HG03460 (cell line): Measurements from ENCODE around the gene HHIPL1.

Experiments
- ATAC-seq: cut with Tn5 transposase; IDR thresholded peaks from one replicate; pipeline ENCODE4 v1.9.1; 2021; ENCODE audit not compliant: unreplicated experiment

Gene HHIPL1

DNA sequence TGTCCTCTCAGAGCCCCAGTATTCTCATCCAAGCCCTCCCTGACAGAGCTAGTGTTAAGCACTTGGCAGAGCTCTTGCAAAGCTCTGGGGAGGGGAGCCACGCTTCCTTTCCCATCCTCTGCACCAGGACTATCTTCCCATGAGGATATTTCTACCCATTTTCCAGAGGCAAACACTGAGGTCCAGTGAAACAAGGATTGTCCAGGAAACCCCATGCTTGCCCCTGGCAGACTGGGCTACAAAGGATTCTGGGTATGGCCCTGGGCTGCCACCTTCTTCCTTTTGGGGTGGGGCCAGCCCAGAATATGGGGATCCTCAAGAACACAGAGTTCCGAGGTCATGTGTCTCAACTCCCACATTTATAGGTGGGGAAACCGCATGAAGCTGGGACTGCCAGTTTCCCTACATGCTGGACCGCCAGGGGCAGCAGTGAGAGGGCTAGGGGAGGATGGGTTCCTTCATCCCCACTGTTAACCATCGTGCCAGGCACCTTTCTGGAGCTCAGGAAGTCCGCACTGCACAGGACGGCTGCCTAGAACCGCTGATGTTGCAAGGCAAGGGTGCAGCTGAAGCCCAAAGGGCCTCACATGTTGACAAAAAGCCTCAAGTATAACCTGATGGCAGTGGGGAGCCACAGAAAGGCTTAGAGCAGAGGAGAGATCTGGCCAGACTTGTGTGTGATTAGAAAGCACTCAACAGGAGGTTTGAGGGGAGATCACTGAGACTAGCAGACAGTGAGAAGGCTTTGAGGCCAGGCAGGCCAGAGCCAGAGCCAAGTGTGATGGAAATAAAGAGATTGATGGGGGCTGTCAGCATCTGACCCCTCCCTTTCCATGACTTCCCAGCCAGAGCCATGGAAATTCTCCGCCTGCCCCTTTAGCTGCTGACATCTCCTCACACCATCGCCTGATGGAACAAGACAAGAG lies 35.4 kb upstream of the HHIPL1 start:
- no peak for ATAC-seq

DNA sequence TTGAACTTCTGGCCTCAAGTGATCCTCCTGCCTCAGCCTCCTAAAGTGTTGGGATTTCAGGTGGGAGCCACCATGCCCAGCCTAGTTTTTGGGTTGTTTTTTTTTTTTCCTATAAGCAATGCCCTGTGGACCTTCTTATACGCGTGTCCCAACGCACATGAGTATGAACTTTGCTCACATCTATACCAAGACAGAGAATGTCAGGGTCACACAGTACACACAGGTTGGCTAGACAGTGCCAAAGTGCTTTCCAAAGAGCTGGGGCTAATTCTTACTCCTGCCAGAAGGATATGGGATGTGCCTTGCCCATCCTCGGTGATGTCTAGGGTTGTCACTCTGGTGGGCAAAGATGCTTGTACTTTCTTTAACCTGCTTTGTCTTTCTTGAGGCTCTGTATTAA lies 33.3 kb upstream of the HHIPL1 start:
- no peak for ATAC-seq

DNA sequence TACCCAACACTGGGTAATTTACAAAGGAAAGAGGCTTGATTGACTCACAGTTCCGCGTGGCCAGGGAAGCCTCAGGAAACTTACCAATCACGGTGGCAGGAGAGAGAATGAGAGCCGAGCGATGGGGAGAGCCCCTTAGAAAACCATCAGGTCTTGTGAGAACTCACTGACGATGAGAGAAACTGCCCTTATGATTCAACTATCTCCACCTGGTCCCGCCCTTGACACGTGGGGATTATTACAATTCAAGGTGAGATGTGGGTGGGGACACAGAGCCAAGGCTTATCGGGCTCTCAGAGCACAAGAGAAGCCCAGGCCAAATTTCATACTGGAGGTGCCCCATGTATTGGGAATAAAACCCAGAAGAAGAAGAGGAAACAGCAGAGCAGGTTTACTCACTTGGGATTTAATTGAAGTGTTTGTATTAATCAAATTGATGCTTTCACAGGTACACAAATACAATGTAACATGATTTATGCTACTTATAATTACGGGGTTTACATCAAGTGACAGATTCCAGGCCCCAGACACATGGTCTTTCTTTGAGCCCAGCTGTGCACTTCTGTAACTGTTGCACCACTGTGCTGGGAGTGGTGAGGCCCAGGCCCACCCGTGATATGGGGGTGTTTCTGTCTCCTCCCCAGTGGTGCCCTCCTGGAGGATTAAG lies 32.7 kb upstream of the HHIPL1 start:
- no peak for ATAC-seq

DNA sequence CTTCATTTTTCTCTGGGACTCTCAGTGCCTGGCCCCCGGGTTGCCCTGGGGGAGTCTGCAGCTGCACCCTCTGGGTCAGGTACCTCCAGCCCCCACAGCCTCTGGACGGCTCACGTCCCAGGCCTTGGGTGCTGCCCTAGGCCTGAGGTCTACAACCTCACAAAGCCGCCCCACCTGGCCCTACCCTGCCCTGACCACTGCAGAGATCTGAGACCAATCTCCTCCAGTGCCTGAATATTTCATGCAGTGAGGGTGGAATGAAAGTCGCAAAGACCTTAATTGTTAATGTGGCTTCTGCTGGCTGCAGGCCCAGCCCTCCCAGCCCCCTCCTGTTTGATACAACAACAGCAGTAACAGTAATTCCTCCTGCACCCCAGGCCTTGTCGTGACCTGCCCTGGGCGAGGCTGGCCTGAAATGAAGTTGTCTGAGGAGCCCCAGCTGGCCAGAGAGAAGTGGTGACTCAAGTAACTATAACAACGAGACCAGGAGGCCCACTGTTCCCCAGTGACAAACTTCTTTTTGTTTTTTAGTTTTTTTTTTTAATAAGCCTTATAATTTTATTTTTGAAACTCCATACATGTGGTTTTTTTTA lies 32.1 kb upstream of the HHIPL1 start:
- ATAC-seq = no peak

DNA sequence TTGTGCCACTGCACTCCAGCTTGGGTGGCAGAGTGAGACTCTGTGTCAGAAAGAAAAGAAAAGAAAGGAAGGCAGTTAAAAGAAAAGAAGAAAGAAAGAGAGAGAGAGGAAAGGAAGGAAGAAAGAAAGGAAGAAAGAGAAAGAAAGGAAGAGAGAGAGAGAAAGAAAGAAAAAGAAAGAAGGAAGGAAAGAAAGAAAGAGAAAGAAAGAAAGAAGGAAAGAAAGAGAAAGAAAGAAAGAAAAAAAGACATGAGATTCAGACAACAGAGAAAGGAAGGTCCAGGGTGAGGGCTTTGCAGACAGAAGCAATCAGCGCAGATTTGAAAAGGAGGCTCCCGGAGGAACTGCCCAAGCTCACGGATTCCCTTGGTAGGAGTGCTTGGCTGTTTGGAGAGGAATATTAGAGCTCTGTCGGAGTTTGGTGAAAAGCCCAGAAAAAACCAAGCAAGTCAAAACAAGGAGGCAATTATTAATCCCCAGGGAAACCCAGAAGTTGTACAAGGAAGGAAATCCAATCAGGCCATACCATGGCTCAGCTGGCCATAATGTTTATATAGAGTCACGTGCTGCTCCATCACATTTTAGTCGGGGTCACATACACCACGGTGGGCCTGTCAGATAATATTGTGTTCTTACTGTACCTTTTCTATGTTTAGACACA lies 29.3 kb upstream of the HHIPL1 start:
- no peak for ATAC-seq

DNA sequence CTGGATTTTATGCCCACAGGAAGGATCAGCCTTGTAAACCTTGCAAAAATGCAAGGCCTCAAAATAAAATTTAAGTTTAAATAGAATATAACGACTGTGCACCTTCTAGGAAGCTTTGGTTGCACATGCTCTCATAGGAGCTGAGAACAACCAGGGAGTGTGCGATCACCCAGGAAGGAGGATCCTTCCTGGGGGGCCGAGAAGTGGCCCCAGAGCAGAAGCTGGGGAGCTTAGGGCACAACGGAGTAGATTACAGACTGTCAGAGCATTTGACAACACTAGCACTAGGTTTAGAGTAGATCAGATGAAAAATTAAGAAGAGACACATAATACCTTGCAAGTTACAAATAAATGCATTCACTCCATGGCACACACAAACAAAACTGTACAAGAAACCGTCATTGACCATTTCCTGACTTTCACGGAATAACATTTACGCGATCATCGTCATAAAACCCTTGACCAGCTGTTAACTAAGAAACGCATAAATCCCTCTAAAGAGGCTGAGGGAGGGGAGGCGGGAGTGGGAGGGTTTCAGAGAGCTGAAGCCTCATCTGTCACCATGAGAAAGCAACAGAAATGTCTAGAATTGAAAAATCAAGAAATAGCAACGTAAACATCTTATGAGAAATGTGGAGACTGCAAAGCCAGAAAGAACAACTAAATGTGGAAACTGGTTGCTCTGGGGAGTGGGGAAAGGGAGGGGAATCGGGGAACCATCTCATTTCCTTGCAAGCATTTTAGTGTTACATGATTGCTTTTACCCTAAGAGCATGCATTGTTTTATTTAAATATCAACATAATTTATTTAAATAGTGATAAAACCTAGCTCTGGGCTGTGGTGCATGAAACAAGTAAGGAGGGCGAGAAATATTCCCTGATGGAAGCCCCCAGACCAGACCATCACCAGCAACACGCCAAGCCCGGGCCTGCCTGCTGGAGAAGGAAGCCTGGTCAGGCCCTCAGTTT lies 27.8 kb upstream of the HHIPL1 start:
- no peak for ATAC-seq

DNA sequence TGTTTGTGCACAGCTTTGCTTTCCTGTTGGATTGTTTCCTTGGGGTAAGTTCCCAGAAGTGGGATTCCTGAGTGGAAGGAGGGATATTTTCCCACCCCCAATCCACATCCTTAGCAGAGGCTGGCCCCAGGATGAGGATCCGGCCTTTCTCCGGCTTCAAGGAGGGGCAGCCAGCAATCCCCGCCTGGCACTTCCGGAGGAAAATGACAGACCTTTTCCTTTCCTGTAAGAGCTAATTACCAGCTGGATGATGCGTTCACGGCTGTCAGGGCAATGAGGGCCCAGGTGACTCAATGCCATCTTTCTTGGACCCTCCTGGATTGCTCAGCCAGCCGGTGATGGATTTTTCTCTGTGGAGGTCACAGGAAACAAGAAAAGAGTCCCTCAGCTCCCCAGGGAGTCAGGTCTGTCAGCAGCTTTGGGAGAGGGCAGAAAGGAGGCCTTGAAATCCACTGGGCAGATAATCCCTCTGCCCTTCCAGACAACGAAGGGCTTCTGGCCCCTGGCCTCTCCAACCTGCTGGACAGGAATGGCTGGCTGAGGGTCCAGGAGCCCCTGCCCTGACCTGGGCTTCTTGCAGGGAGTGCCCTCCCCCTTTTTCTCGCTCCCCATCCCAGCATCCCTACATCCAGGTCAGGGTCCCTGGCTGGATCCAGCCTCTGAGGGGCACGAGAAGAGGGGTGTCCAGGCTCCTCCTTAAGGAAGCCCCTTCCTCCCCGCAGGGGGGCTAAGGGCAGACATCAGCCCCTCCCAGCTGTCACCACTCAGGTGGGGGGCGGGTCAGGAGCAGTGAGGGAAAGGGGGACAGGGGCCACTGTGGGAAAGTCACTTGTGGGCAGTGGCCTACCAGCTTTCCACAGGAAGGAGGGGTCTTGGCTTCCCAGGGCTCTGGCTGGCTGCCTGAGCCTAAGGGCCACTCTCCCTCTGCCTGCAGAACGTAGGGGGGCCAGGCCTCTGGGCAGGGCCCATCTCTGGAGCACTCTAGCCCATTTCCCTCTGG lies 24.8 kb upstream of the HHIPL1 start:
- ATAC-seq = no peak

DNA sequence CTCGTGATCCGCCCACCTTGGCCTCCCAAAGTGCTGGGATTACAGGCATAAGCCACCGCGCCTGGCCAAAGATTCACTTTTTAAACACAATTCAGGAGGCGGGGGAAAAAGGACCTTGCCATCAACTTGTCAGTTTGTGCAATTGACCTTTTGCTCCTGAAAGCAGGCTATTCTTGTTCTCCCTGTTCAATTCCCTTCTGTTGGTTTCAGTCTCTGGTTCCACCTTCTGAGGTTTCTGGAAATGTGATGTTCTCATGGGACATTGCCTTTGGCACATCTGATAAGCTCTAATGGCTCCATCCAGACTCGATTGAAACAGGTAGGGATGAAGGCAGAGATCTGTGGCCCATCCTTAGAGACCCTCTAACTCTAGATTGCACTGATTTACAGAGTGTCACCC lies 23.0 kb upstream of the HHIPL1 start:
- no peak for ATAC-seq

DNA sequence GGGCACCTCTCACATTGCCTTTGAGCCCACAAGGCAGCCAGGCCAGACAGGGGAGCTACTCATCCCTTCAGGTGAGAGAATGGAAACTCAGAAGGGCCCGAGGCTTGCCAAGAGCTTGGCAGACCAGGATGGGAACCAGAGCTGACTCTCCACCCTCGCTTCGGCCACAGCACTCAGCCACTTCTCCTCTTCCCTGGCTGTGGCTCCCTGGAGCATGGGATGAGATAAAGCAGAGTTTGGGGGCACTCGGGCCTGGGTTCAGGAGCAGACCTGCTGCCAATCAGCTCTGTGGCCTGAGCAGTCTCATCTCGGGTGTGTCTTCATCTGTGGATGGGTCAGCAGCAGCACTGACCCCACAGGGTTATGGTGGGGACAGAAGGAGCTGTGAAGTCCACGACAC lies 20.9 kb upstream of the HHIPL1 start:
- no peak for ATAC-seq

DNA sequence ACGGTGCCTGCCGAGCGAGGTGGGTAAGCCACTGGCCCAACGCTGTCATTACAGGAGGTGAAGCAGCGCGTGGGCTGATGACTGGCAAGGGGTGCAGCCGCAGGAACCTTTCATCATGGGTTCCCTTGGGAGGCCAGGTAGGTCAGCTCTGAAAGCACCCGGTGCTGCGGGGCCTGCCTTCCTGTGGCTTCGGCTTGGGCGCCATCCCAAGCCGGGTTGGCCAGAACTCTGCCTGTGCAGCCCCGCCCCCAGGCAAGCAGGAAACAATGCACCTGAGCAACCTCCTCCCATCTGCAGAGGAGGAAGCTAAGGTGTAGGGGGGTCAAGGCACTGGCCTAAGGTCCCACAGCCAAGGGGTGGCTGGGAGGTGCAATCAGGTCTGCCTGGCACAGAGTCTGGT lies 20.0 kb upstream of the HHIPL1 start:
- no peak for ATAC-seq

DNA sequence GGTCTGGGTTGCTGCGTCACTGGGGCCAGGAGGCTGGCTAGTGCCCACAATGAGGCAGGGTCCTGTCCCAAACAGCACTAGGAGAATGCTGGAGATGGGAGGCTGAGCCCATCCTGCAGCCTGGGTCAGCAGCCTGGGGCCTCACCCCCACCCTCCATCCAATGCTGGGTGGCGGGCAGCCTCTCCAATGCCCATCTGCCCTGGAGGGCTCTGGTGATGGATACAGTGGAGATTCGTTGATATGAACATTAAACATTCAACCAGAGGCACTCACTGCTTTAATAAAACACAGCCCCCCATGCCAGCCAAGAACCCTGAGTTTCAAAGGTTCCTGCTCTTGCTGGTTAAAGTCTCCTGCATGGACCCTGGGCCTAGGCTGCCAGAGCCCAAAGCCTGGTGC lies 19.5 kb upstream of the HHIPL1 start:
- ATAC-seq = no peak

DNA sequence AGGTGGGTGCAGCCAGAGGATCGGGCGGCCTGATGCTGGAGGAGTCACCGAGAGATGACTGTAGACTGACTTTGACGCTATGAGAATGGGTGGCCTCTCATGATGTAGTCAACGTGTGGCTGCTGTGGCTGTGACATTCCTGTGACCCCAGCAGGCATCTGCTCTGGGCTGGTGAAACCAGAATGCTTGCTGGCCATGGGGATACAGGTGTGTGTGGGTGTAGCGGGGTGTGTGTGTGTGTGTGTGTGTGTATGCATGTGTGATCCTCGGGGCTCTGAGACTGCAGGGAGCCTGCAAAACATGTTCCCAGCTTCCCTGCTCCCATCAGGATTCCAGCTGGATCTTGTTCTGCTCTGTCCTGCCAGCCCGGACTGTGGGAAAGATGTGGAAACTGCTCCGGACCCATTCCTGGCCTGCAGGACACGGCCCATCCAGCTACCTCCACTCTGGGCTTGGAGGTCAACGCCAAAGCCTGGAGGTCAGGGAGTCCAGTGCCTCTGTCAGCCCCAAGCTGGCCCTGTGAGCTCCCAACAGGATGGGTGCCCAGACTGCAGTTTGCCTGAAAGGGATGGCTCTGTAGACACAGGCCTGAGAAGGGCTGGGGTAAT lies 18.8 kb upstream of the HHIPL1 start:
- no peak for ATAC-seq

DNA sequence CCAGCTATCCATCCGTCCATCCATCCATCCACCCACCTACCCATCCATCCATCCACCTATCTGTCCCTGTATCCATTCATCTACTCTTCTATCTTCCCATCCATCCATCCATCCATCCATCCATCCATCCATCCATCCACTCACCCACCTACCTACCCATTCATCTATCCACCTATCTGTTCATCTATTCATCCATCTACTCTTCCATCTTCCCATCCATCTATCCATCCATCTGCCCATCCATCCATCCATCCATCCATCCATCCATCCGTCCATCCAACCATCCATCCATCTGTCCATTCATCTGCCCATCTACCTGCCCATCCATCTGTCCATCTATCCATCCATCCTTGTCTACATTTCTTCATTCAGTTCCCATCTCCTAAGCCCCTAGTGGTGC lies 17.8 kb upstream of the HHIPL1 start:
- no peak for ATAC-seq

DNA sequence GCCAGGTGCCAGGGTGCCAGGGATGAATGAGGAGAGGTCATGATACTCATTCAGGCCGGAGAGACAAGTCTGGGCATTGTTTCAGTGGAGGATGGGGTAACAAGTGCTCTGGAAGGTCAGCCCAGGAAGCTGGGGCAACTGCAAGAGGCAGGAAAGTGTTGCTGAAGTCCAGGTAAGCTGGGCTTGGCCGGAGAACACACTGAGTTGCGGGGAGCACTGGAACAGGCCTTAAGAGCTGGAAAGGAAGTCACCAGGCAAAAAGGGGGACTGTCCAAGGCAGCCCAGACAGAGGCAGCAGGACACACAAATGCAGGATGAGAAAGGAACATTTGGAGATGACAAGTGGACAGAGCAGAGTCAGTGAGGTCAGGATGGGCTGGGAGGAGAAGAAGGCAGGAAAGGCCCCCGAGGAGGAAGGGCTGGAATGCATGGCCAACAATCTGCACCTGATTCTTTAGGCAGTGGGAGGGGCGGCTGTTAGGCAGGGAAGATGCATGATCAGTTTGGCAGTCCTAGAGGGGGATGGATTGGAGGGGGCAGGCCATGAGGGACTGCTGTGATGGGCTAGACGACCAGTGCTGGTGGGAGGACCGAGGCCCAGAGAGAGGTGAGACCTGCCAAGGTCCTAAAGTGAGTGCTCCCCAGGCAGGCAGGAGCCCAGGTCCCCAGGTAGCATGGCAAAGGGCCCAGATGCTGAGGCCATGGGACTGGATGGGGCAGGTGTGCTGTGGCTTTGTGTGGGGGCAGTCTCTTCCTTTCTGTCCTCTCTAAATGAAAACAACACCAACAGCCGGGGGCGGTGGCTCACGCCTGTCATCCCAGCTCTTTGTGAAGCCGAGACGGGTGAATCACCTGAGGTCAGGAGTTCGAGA lies 17.2 kb upstream of the HHIPL1 start:
- ATAC-seq = no peak

DNA sequence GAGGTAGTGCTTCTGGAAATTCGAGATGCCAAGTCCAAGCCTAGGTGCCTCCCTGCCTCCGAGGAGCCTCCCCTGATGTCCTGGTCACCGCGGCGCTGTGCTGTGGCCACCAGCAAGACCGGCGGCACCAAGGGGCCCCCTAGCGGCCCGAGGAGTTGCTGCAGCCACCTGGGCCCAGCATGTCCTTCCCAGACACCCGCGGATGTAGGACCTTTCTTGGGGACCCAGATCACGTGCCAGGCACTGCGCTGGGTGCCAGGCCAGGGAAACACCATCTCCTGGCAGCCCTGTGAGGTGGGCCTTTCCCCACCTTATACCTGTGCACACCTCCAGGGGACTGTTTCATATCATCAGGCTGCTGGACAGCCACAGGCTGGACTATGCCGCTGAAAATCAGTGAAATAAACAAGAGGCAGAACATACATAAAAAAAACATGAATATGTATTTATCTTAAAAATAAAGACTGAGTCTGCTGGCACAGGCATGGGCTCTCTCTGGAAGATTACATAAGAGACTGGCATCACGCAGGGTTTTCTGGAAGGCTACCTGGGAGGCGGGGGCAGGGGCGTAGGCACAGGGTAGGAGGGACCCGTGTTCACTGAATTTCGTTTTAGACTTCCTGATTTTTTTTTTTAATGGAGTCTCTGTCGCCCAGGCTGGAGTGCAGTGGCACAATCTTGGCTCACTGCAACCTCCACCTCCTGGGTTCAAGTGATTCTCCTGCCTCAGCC lies 15.9 kb upstream of the HHIPL1 start:
- ATAC-seq = peak; percentile 76

DNA sequence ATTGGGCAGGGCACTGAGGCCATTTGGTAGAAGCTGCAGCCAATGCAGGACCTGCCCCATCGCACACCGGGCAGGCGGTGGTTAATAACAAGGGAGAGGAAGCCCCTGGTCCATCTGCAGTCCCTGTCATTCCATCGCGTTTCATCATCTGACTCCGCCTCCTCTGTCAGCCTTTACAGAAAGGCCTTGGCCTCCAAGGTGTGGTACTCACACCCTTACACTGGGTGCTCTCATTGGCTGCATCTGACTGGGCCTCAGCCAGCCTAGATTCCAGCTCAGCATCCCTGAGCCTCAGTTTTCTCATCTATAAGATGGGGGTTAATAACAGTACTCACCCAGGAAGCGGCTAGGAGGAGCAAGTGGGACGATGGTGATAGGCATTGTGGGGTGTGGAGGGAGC lies 14.7 kb upstream of the HHIPL1 start:
- ATAC-seq = no peak

DNA sequence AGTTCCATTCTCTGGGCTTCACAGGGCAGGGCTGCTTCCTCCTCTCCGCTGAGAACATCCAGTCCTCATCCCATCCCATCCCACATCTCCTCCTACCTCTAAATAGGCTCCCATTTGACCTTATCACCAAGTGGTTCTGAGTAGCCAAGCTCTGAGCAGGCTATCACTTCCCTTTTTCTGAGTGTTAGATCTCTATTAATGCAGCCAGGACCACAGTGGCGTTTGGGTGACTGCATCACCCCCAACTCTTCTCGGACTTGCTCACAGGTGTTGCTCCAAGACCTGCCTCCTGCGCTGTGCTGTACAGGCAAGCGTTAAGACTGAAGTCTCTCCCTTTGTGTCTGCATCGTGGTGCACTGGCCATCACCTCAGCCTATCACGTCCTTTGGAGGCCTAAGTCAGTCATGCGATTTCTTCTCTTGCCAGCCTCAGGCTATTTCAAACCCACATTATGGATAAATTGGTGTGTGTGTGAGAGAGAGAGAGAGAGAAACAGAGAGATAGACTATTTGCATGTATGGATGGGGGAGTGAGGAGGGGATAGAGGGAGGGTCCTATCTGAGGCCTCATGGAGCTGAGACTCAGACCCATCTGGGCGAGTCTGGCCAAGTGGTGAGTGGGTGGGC lies 12.4 kb upstream of the HHIPL1 start:
- no peak for ATAC-seq
